PC-3 (cell line): ENCODE results near the gene C2orf78. TPM values are rescaled to one million over a fixed set of nuclear protein-coding genes. Genes with fewer than 3 reads are reported as not detected.
A peak's percentile ranks its signal among the peaks of the same experiment; 100 is the strongest.
"Not testable (repeated sequence)": the region's sequence is repeated elsewhere in the genome, so short reads cannot be mapped to it uniquely, and the experiment has no call there.

Source experiments
- ATAC-seq: fragments of 200-7000 bp; cut with Tn5 transposase; 2 replicates; pipeline ENCODE4 v1.9.1; 2020; ENCODE audit warnings: mild to moderate bottlenecking, moderate library complexity
- BruUV-seq: library from RNA; stranded (reverse); fragments of 400-500 nt; replicated peaks from 2 replicates; lab custom pipeline; 2021; lab: Mats Ljungman, UMichigan
- CTCF ChIA-PET: fragments of 300-600 bp; sonication (Branson Sonifier 250); formaldehyde crosslinking; loops from one replicate; lab custom pipeline; 2022; ENCODE audit warnings: antibody characterized with exemption; lab: Charles Lee
- POLR2A ChIA-PET: fragments of 300-600 bp; sonication (Branson Sonifier 250); formaldehyde crosslinking; loops from one replicate; lab custom pipeline; 2022; ENCODE audit warnings: antibody characterized with exemption; ENCODE audit not compliant: unreplicated experiment; lab: Charles Lee
- DNase-seq: peaks from one replicate; pipeline ENCODE4 v3.0.0-alpha.2; 2015
- H2AFZ ChIP-seq: fragments of 300-600 bp; sonication (generic); 2 replicates; pipeline ENCODE4 v1.6.0; 2016; ENCODE audit warnings: antibody characterized with exemption, low read length
- H3F3A ChIP-seq: fragments of 300-600 bp; sonication (generic); one replicate; pipeline ENCODE4 v1.6.0; 2017; ENCODE audit warnings: antibody characterized with exemption, low read length, control low read depth, mild to moderate bottlenecking; ENCODE audit not compliant: unreplicated experiment
- H3K27ac ChIP-seq: fragments of 300-600 bp; sonication (generic); 2 replicates; pipeline ENCODE4 v1.5.1; 2016; ENCODE audit warnings: mild to moderate bottlenecking, low read length
- H3K27me3 ChIP-seq: fragments of 300-600 bp; sonication (generic); 2 replicates; pipeline ENCODE4 v1.6.1; 2016; ENCODE audit warnings: low read length, mixed read lengths
- H3K36me3 ChIP-seq: fragments of 300-600 bp; sonication (generic); 2 replicates; pipeline ENCODE4 v1.6.1; 2016; ENCODE audit warnings: low read depth, mixed run types, low read length, mixed read lengths
- H3K4me1 ChIP-seq: fragments of 300-600 bp; sonication (generic); 2 replicates; pipeline ENCODE4 v1.5.1; 2016; ENCODE audit warnings: low read length; ENCODE audit not compliant: insufficient read depth
- H3K4me2 ChIP-seq: fragments of 300-600 bp; sonication (generic); 2 replicates; pipeline ENCODE4 v1.6.0; 2016; ENCODE audit warnings: low read length
- H3K4me3 ChIP-seq: fragments of 300-600 bp; sonication (generic); 2 replicates; pipeline ENCODE4 v1.5.1; 2016; ENCODE audit warnings: mild to moderate bottlenecking, low read length, mixed read lengths
- H3K79me2 ChIP-seq: fragments of 300-600 bp; sonication (generic); 2 replicates; pipeline ENCODE4 v1.6.1; 2017; ENCODE audit warnings: low read length, mixed read lengths
- H3K9ac ChIP-seq: fragments of 300-600 bp; sonication (generic); 2 replicates; pipeline ENCODE4 v1.6.0; 2016; ENCODE audit warnings: mild to moderate bottlenecking, low read length
- H3K9me2 ChIP-seq: fragments of 300-600 bp; sonication (generic); replicated peaks from 2 replicates; pipeline ENCODE4 v1.6.1; 2016; ENCODE audit warnings: mixed run types, low read length, mixed read lengths
- H3K9me3 ChIP-seq: fragments of 300-600 bp; sonication (generic); 2 replicates; pipeline ENCODE4 v1.6.1; 2016; ENCODE audit warnings: low read length, mixed read lengths
- H4K20me1 ChIP-seq: fragments of 300-600 bp; sonication (generic); 2 replicates; pipeline ENCODE4 v1.6.1; 2016; ENCODE audit warnings: low read length, mixed read lengths
- CTCF ChIP-seq: fragments of 300-600 bp; sonication (generic); conservative IDR thresholded peaks from 2 replicates; pipeline ENCODE4 v1.5.1; 2017; ENCODE audit warnings: antibody characterized with exemption, low read depth, mild to moderate bottlenecking, low read length
- EZH2 ChIP-seq: fragments of 300-600 bp; sonication (generic); IDR thresholded peaks from one replicate; pipeline ENCODE4 v1.6.1; 2017; ENCODE audit warnings: antibody characterized with exemption, mild to moderate bottlenecking, low read length; ENCODE audit not compliant: unreplicated experiment
- EZH2phosphoT487 ChIP-seq: fragments of 300-600 bp; sonication (generic); IDR thresholded peaks from 2 replicates; pipeline ENCODE4 v1.6.1; 2018; ENCODE audit warnings: mild to moderate bottlenecking, antibody characterized with exemption, low read length, borderline replicate concordance
- intact Hi-C: fragments of 100-400 bp; cut with micrococcal nuclease; formaldehyde crosslinking; loops from 2 replicates; pipeline ENCODE4 v1.9.0; 2023
- total RNA-seq: library from RNA; depleted of rRNA; stranded (reverse); fragments of >200 nt; gene quantifications from 2 replicates; pipeline ENCODE4 v1.2.3, GENCODE V29; 2014

The C2orf78 gene
- total RNA-seq, 1 experiment from 2014 or later: not detected

- intact Hi-C loops: no loop called here
- peak overlapping the region; percentile 89 for H2AFZ ChIP-seq
Measured at GRCh38 chr2:73780237-73780582, 3.8 kb upstream of the C2orf78 start.

GRCh38 chr2:73783402-73783801 is 581 bp upstream of the C2orf78 start:
- peak; percentile 32 for DNase-seq
- H3K9ac ChIP-seq, H3K4me1 ChIP-seq, H3K4me2 ChIP-seq, H3K27ac ChIP-seq, ATAC-seq, BruUV-seq, H3K9me3 ChIP-seq, POLR2A ChIA-PET, H3F3A ChIP-seq, CTCF ChIA-PET, H3K36me3 ChIP-seq, H3K9me2 ChIP-seq, H3K4me3 ChIP-seq, H3K27me3 ChIP-seq, H4K20me1 ChIP-seq, intact Hi-C loops: not testable (repeated sequence)
- Histone ChIP-seq H2AFZ (peak overlapping the region; percentile 79), H3K79me2 (peaks cover 15% of the 10 kb centered on the region)

More at GRCh38 chr2:73780237-73780582, 3.8 kb upstream of the C2orf78 start:
- H3K27ac ChIP-seq: no peak overlapping the region
- H3K9me3 ChIP-seq: no peaks in the 10 kb centered on the region
- ChIA-PET POLR2A (no interaction called here), CTCF (no interaction called here)
- no peak for TF ChIP-seq EZH2phosphoT487
- H3K9ac ChIP-seq: no peak overlapping the region; the same call in 1 of the 2 replicates
- H3K27me3 ChIP-seq: no peaks in the 10 kb centered on the region
- H3K4me3 ChIP-seq: peak overlapping the region; percentile 85; the same call in 1 of the 2 replicates
- peaks cover 34% of the 10 kb centered on the region for H3K79me2 ChIP-seq
- H3K4me1 ChIP-seq: peaks cover 18% of the 10 kb centered on the region
- peak overlapping the region; percentile 81 for H3K4me2 ChIP-seq
- no peaks in the 10 kb centered on the region for H3F3A ChIP-seq
- BruUV-seq: no TSS peak
- H3K9me2 ChIP-seq: no peaks in the 10 kb centered on the region
- 0 out of 2 replicates have a peak, but pooled peaks cover 6% of the 10 kb centered on the region for H4K20me1 ChIP-seq
- DNase-seq: no peak
- H3K36me3 ChIP-seq: peaks cover 12% of the 10 kb centered on the region; the same call in 1 of the 2 replicates
- no peak; the same call in 1 of the 2 replicates for ATAC-seq

GRCh38 chr2:73811878-73812277 is 27.9 kb downstream of the C2orf78 start:
- ATAC-seq (no peak), DNase-seq (no peak)
- intact Hi-C loops: no loop called here
- TF ChIP-seq EZH2phosphoT487: no peak
- no peak for TF ChIP-seq CTCF
- TF ChIP-seq EZH2: no peak
- ChIA-PET CTCF (no interaction called here), POLR2A (no interaction called here)
- no peaks in the 10 kb centered on the region for H3K79me2 ChIP-seq
- no peaks in the 10 kb centered on the region for H3K36me3 ChIP-seq
- H3K9ac ChIP-seq: no peak overlapping the region
- no peak overlapping the region for H3K27ac ChIP-seq
- H3K9me3 ChIP-seq: no peaks in the 10 kb centered on the region
- H3F3A ChIP-seq: no peaks in the 10 kb centered on the region
- no peak overlapping the region for H3K4me3 ChIP-seq
- no peaks in the 10 kb centered on the region for H3K9me2 ChIP-seq
- no TSS peak for BruUV-seq
- no peaks in the 10 kb centered on the region for H3K4me1 ChIP-seq
- no peaks in the 10 kb centered on the region for H4K20me1 ChIP-seq
- H3K4me2 ChIP-seq: no peak overlapping the region
- no peak overlapping the region for H2AFZ ChIP-seq
- no peaks in the 10 kb centered on the region for H3K27me3 ChIP-seq

GRCh38 chr2:73812635-73813034 is 28.7 kb downstream of the C2orf78 start:
- no peak for ATAC-seq
- Histone ChIP-seq H4K20me1 (no peaks in the 10 kb centered on the region), H3K9me2 (no peaks in the 10 kb centered on the region), H3K36me3 (no peaks in the 10 kb centered on the region), H2AFZ (no peak overlapping the region), H3K9me3 (no peaks in the 10 kb centered on the region), H3K4me2 (no peak overlapping the region), H3F3A (no peaks in the 10 kb centered on the region), H3K27me3 (no peaks in the 10 kb centered on the region), H3K4me1 (no peaks in the 10 kb centered on the region), H3K4me3 (no peak overlapping the region), H3K9ac (no peak overlapping the region), H3K27ac (no peak overlapping the region), H3K79me2 (no peaks in the 10 kb centered on the region)
- ChIA-PET POLR2A (no interaction called here), CTCF (no interaction called here)
- no TSS peak for BruUV-seq
- TF ChIP-seq EZH2 (no peak), EZH2phosphoT487 (no peak), CTCF (no peak)
- no peak for DNase-seq
- intact Hi-C loops: no loop called here
